ENCODE data around the gene CEP112.
A peak's percentile ranks its signal among the peaks of the same experiment; 100 is the strongest.
"Not testable (repeated sequence)": the region's sequence is repeated elsewhere in the genome, so short reads cannot be mapped to it uniquely, and the experiment has no call there.

The CEP112 gene

GRCh38 chr17:65841089-65841488 lies 350.8 kb downstream of the CEP112 start:
- DNase-seq (ENCODE audit: low read depth in 1 of 2, low spot score in 1 of 2), result no peak

GRCh38 chr17:65837232-65837631 lies 354.7 kb downstream of the CEP112 start:
- not testable (repeated sequence) for DNase-seq (ENCODE audit: low read depth in 1 of 2, low spot score in 1 of 2)

GRCh38 chr17:65833214-65833613 lies 358.7 kb downstream of the CEP112 start:
- no peak for DNase-seq (ENCODE audit: low read depth in 1 of 2, low spot score in 1 of 2)

GRCh38 chr17:65830356-65830755 lies 361.6 kb downstream of the CEP112 start:
- DNase-seq (ENCODE audit: low read depth in 1 of 2, low spot score in 1 of 2), result no peak

GRCh38 chr17:65826577-65826976 lies 365.4 kb downstream of the CEP112 start:
- DNase-seq (ENCODE audit: low read depth in 1 of 2, low spot score in 1 of 2), result not testable (repeated sequence)

GRCh38 chr17:65824901-65825300 lies 367.0 kb downstream of the CEP112 start:
- DNase-seq (ENCODE audit: low read depth in 1 of 2, low spot score in 1 of 2), result no peak

- no peak for DNase-seq (ENCODE audit: low read depth in 1 of 2, low spot score in 1 of 2)
Measured at GRCh38 chr17:65823713-65824112, 368.2 kb downstream of the CEP112 start.

- DNase-seq (ENCODE audit: low read depth in 1 of 2, low spot score in 1 of 2), result no peak
Measured at GRCh38 chr17:65820811-65821210, 371.1 kb downstream of the CEP112 start.

GRCh38 chr17:65820306-65820705 lies 371.6 kb downstream of the CEP112 start:
- no peak for DNase-seq (ENCODE audit: low read depth in 1 of 2, low spot score in 1 of 2)

- DNase-seq (ENCODE audit: low read depth in 1 of 2, low spot score in 1 of 2), result no peak
Measured at GRCh38 chr17:65819810-65820209, 372.1 kb downstream of the CEP112 start.

GRCh38 chr17:65817951-65818350 lies 374.0 kb downstream of the CEP112 start:
- DNase-seq (ENCODE audit: low read depth in 1 of 2, low spot score in 1 of 2), result no peak

GRCh38 chr17:65814418-65814817 lies 377.5 kb downstream of the CEP112 start:
- DNase-seq (ENCODE audit: low read depth in 1 of 2, low spot score in 1 of 2), result no peak

GRCh38 chr17:65813306-65813705 lies 378.6 kb downstream of the CEP112 start:
- no peak for DNase-seq (ENCODE audit: low read depth in 1 of 2, low spot score in 1 of 2)

GRCh38 chr17:65811043-65811442 lies 380.9 kb downstream of the CEP112 start:
- DNase-seq (ENCODE audit: low read depth in 1 of 2, low spot score in 1 of 2), result no peak

- DNase-seq (ENCODE audit: low read depth in 1 of 2, low spot score in 1 of 2), result no peak
Measured at GRCh38 chr17:65809366-65809765, 382.6 kb downstream of the CEP112 start.

GRCh38 chr17:65808566-65808965 lies 383.4 kb downstream of the CEP112 start:
- DNase-seq (ENCODE audit: low read depth in 1 of 2, low spot score in 1 of 2), result not testable (repeated sequence)

GRCh38 chr17:65807361-65807760 lies 384.6 kb downstream of the CEP112 start:
- DNase-seq (ENCODE audit: low read depth in 1 of 2, low spot score in 1 of 2), result no peak

- DNase-seq (ENCODE audit: low read depth in 1 of 2, low spot score in 1 of 2), result no peak
Measured at GRCh38 chr17:65801513-65801912, 390.4 kb downstream of the CEP112 start.

GRCh38 chr17:65800655-65801054 lies 391.3 kb downstream of the CEP112 start:
- DNase-seq (ENCODE audit: low read depth in 1 of 2, low spot score in 1 of 2), result no peak

- DNase-seq (ENCODE audit: low read depth in 1 of 2, low spot score in 1 of 2), result no peak
Measured at GRCh38 chr17:65799869-65800268, 392.1 kb downstream of the CEP112 start.

GRCh38 chr17:65799454-65799853 lies 392.5 kb downstream of the CEP112 start:
- DNase-seq (ENCODE audit: low read depth in 1 of 2, low spot score in 1 of 2), result no peak

- DNase-seq (ENCODE audit: low read depth in 1 of 2, low spot score in 1 of 2), result peak in 1 of 2 donors; percentile 16
Measured at GRCh38 chr17:65797809-65798208, 394.1 kb downstream of the CEP112 start.

- DNase-seq (ENCODE audit: low read depth in 1 of 2, low spot score in 1 of 2), result no peak
Measured at GRCh38 chr17:65797101-65797500, 394.8 kb downstream of the CEP112 start.

- DNase-seq (ENCODE audit: low read depth in 1 of 2, low spot score in 1 of 2), result no peak
Measured at GRCh38 chr17:65794572-65794971, 397.4 kb downstream of the CEP112 start.

Data from activated CD4-positive, alpha-beta T cell treated with anti-CD3 and anti-CD28 coated beads, Interleukin-2, amount 50 U/mL, for 24 hours (primary cell).